HCT116 (cell line): ENCODE measurements around the gene NACAD.

Experiments
- CBX3 ChIP-seq: IDR thresholded peaks from 2 replicates; pipeline ENCODE4 v1.6.1; 2012; ENCODE audit warnings: low read depth
- CTCF ChIP-seq, 3 experiments: fragments of 200-600 bp in 1 of 3; sonication (generic) in 1 of 3; IDR thresholded peaks in 2 of 3; conservative IDR thresholded peaks in 1 of 3; 2 replicates each; pipeline ENCODE4 v1.5.1; 2012 to 2017; ENCODE audit warnings: low read depth in 2 of 3, low read length in 2 of 3, antibody characterized with exemption in 1 of 3, borderline replicate concordance in 1 of 3, control low read depth in 1 of 3, mild to moderate bottlenecking in 1 of 3, mixed read lengths in 1 of 3, mixed run types in 1 of 3, moderate library complexity in 1 of 3; ENCODE audit not compliant: insufficient read depth in 1 of 3
- EZH2 ChIP-seq: fragments of 200-600 bp; sonication (generic); IDR thresholded peaks from 2 replicates; pipeline ENCODE4 v1.6.1; 2017; ENCODE audit warnings: antibody characterized with exemption, mixed run types
- JUND ChIP-seq: IDR thresholded peaks from 2 replicates; pipeline ENCODE4 v1.6.1; 2012
- POLR2A ChIP-seq: IDR thresholded peaks from 2 replicates; pipeline ENCODE4 v1.7.0; 2011; ENCODE audit warnings: borderline replicate concordance; ENCODE audit not compliant: insufficient read depth, insufficient read length; ENCODE audit errors: extremely low read depth
- POLR2AphosphoS5 ChIP-seq: IDR thresholded peaks from 2 replicates; pipeline ENCODE4 v1.6.1; 2011; ENCODE audit warnings: mild to moderate bottlenecking, low read depth, low read length, moderate library complexity
- YY1 ChIP-seq: IDR thresholded peaks from 2 replicates; pipeline ENCODE4 v1.6.1; 2011; ENCODE audit warnings: low read length, low read depth, moderate library complexity, mild to moderate bottlenecking; ENCODE audit not compliant: insufficient replicate concordance; ENCODE audit errors: extremely low read depth
- TF ChIP-seq, protein P1 (sequence below): IDR thresholded peaks from 2 replicates; pipeline ENCODE4 v1.6.1; 2012

DNA sequence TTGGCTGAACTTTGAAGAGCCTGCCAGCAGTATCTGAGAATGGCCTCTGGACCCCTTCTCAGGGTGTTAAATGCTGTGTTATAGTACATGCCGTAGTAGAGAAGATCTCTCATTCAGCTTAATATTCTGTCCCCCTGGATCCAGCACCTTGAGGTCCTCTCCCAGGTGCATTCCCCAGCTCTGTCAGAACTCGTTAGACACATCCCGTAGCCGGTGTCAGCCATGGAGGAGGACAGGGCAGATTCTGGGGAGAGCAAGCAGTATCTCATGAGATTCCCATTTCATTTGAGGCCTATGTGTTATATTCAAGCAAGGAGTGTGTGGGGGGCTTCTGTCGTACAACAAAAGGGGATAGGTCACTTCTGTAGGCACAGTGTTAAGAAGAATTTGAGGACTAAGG, 34.8 kb downstream of the NACAD start:
- TF ChIP-seq CBX3 (no peak), POLR2A (no peak), CTCF (IDR thresholded peaks at IDR 0.05 in 2 of 3, conservative IDR thresholded peaks at IDR 0.05 in 1 of 3; ENCODE audit: borderline replicate concordance in 1 of 3, insufficient read depth in 1 of 3, low read depth in 2 of 3, low read length in 2 of 3) (no peak), POLR2AphosphoS5 (no peak), EZH2 (no peak), JUND (no peak), YY1 (no peak)
- TF ChIP-seq, protein P1, sequence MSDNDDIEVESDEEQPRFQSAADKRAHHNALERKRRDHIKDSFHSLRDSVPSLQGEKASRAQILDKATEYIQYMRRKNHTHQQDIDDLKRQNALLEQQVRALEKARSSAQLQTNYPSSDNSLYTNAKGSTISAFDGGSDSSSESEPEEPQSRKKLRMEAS = no peak
